ENCODE measurements around the gene ENOX1. TPM values are rescaled to one million over a fixed set of nuclear protein-coding genes. Genes with fewer than 3 reads are reported as not detected.

Gene ENOX1
- total and polyA plus RNA-seq, 2 of the 13 experiments (the other 11 are each of a cell fraction or from before 2014, with no cell fraction given): not detected

- no peaks in the 10 kb centered on the region; a peak in 1 of 5 replicates for H3K27me3 ChIP-seq (ENCODE audit: control insufficient read depth in 1 of 2, insufficient read depth in 2 of 2, low read length in 2 of 2)
- BruUV-seq (replicated peaks): no TSS peak
- 70% methylated on average over 5 of the region's 5 CpGs for WGBS (ENCODE audit: low lambda C conversion rate)
- no peak for TF ChIP-seq ZNF275 (CRISPR knock-in tag; IDR thresholded peaks at IDR 0.05; ENCODE audit: borderline replicate concordance)
- no peak for TF ChIP-seq ZBTB43 (CRISPR knock-in tag; conservative IDR thresholded peaks at IDR 0.05)
- no peak for TF ChIP-seq ZNF333 (CRISPR knock-in tag; IDR thresholded peaks at IDR 0.05; ENCODE audit: borderline replicate concordance)
- no peak for TF ChIP-seq ZBTB14 (CRISPR knock-in tag; IDR thresholded peaks at IDR 0.05)
- TF ChIP-seq ZBTB33 (CRISPR knock-in tag; IDR thresholded peaks at IDR 0.05): no peak
- no peak for TF ChIP-seq POLR2A (IDR thresholded peaks at IDR 0.05; ENCODE audit: insufficient read depth in 1 of 2, low read depth in 2 of 2, low read length in 2 of 2)
- no peak for TF ChIP-seq TIGD3 (CRISPR knock-in tag; IDR thresholded peaks at IDR 0.05; ENCODE audit: borderline replicate concordance)
- TF ChIP-seq ZFYVE20 (CRISPR knock-in tag; IDR thresholded peaks at IDR 0.05; ENCODE audit: borderline replicate concordance, low read depth): no peak
- TF ChIP-seq ZNF616 (CRISPR knock-in tag; IDR thresholded peaks at IDR 0.05; ENCODE audit: low read depth): no peak
- no peak for TF ChIP-seq HMG20A (CRISPR knock-in tag; IDR thresholded peaks at IDR 0.05; ENCODE audit: borderline replicate concordance)
- TF ChIP-seq FOXM1 (CRISPR knock-in tag; IDR thresholded peaks at IDR 0.05): no peak
- no peak for TF ChIP-seq LRRFIP1 (CRISPR knock-in tag; conservative IDR thresholded peaks at IDR 0.05)
Measured at GRCh38 chr13:43356567-43356966, 430.2 kb downstream of the ENOX1 start.

More at GRCh38 chr13:43356567-43356966, 430.2 kb downstream of the ENOX1 start:
- H3K9ac ChIP-seq (ENCODE audit: insufficient read depth, low read depth, low read length): no peak overlapping the region
- in situ Hi-C loops (cut with HindIII; ENCODE audit: extremely low pct_ligation_motif_present, low pct_unique_long_range_greater_than_20kb) (no loop called here), intact Hi-C loops (cut with micrococcal nuclease; ENCODE audit: unreplicated experiment) (no loop called here)
- H3K4me3 ChIP-seq (replicated peaks in 1 of 3; ENCODE audit: insufficient read depth in 1 of 3, low read depth in 2 of 3, low read length in 3 of 3): no peak overlapping the region
- no peak overlapping the region for H2AFZ ChIP-seq (ENCODE audit: low read length)
- POLR2A ChIA-PET: no interaction called here
- no peaks in the 10 kb centered on the region for H3K36me3 ChIP-seq (replicated peaks in 1 of 2; ENCODE audit: control insufficient read depth in 1 of 2, insufficient read depth in 2 of 2, low read length in 2 of 2)
- no peaks in the 10 kb centered on the region for H3K79me2 ChIP-seq (ENCODE audit: insufficient read depth, low read length)
- H4K20me1 ChIP-seq (ENCODE audit: insufficient read depth, low read length): no peaks in the 10 kb centered on the region
- DNase-seq (ENCODE audit: low spot score) (no peak), ATAC-seq (no peak), FAIRE-seq (no peak)
- CTCF ChIA-PET (ENCODE audit: low intra/inter-chr PET ratio, low total read pairs): no interaction called here
- H3K4me2 ChIP-seq (ENCODE audit: low read depth, low read length): no peak overlapping the region
- no peaks in the 10 kb centered on the region for H3K4me1 ChIP-seq (ENCODE audit: insufficient read depth, low read length)
- no peak overlapping the region for H3K27ac ChIP-seq (ENCODE audit: extremely low read length, insufficient read depth, low read length)
- no peaks in the 10 kb centered on the region for H3K9me3 ChIP-seq (ENCODE audit: low read length)

Data from HepG2 (cell line).